ENCODE results near the gene SGCD. TPM values are rescaled to one million over a fixed set of nuclear protein-coding genes. Genes with fewer than 3 reads are reported as not detected.

SGCD gene
- total RNA-seq, 1 experiment from 2014 or later: not detected

GRCh38 chr5:156331181-156331580 lies 4.2 kb downstream of the SGCD start:
- intact Hi-C loops (cut with micrococcal nuclease; ENCODE audit: unreplicated experiment): no loop called here

GRCh38 chr5:156331845-156332244 lies 4.9 kb downstream of the SGCD start:
- ChIA-PET POLR2A (no interaction called here), CTCF (no interaction called here)
- ATAC-seq (no peak), DNase-seq (ENCODE audit: low read depth, low spot score) (no peak)
- Histone ChIP-seq H3K27me3 (ENCODE audit: control insufficient read depth, insufficient read depth, low read length) (no peaks in the 10 kb centered on the region), H3K4me3 (ENCODE audit: low read depth in 2 of 2, low read length in 2 of 2) (no peak overlapping the region), H3K27ac (ENCODE audit: low read length) (no peak overlapping the region), H3K9me3 (ENCODE audit: control insufficient read depth, insufficient read depth, low read depth, low read length) (no peaks in the 10 kb centered on the region), H3K4me1 (ENCODE audit: control insufficient read depth, insufficient read depth, low read length) (no peaks in the 10 kb centered on the region), H3K36me3 (ENCODE audit: control insufficient read depth, insufficient read depth, low read length) (no peaks in the 10 kb centered on the region)
- no TSS peak for BruUV-seq (replicated peaks)
- in situ Hi-C loops (cut with HindIII; ENCODE audit: low pct_unique_long_range_greater_than_20kb, low sequenced_read_pairs): no loop called here
- TF ChIP-seq SIN3A (IDR thresholded peaks at IDR 0.05; ENCODE audit: borderline replicate concordance, insufficient read depth, low read depth, low read length) (no peak), TCF7L2 (IDR thresholded peaks at IDR 0.05; ENCODE audit: low read depth, low read length) (no peak), CTCF (IDR thresholded peaks at IDR 0.05) (no peak)
- intact Hi-C loops (cut with micrococcal nuclease; ENCODE audit: unreplicated experiment): no loop called here

More at GRCh38 chr5:156331181-156331580, 4.2 kb downstream of the SGCD start:
- DNase-seq (ENCODE audit: low read depth, low spot score) (no peak), ATAC-seq (no peak)
- CTCF ChIA-PET: no interaction called here
- no peaks in the 10 kb centered on the region for H3K36me3 ChIP-seq (ENCODE audit: control insufficient read depth, insufficient read depth, low read length)
- H3K4me3 ChIP-seq (ENCODE audit: low read depth in 2 of 2, low read length in 2 of 2): no peak overlapping the region
- POLR2A ChIA-PET: no interaction called here
- H3K27ac ChIP-seq (ENCODE audit: low read length): no peak overlapping the region
- no peaks in the 10 kb centered on the region; the same call in 1 of the 2 replicates for H3K27me3 ChIP-seq (ENCODE audit: control insufficient read depth, insufficient read depth, low read length)
- no peaks in the 10 kb centered on the region for H3K9me3 ChIP-seq (ENCODE audit: control insufficient read depth, insufficient read depth, low read depth, low read length)
- no peaks in the 10 kb centered on the region for H3K4me1 ChIP-seq (ENCODE audit: control insufficient read depth, insufficient read depth, low read length)
- in situ Hi-C loops (cut with HindIII; ENCODE audit: low pct_unique_long_range_greater_than_20kb, low sequenced_read_pairs): no loop called here
- TF ChIP-seq POLR2AphosphoS5 (IDR thresholded peaks at IDR 0.05; ENCODE audit: low read depth, low read length): no peak
- no peak for TF ChIP-seq TCF7L2 (IDR thresholded peaks at IDR 0.05; ENCODE audit: low read depth, low read length)
- TF ChIP-seq SIN3A (IDR thresholded peaks at IDR 0.05; ENCODE audit: borderline replicate concordance, insufficient read depth, low read depth, low read length): no peak
- TF ChIP-seq REST (IDR thresholded peaks at IDR 0.05; ENCODE audit: insufficient read depth in 1 of 2, low read depth in 2 of 2, low read length in 1 of 2): no peak
- TF ChIP-seq CTCF (IDR thresholded peaks at IDR 0.05): no peak
- BruUV-seq (replicated peaks): no TSS peak

Data from Panc1 (cell line).